Erythroblast (primary cell): Measurements from ENCODE around the gene GFM2.

ENCODE experiments used
- GATA1 ChIP-seq: IDR thresholded peaks from 2 replicates; pipeline ENCODE4 v1.6.1; 2011; ENCODE audit warnings: low read depth, mild to moderate bottlenecking, control low read depth, low read length, moderate library complexity
- POLR2A ChIP-seq: IDR thresholded peaks from 2 replicates; pipeline ENCODE4 v1.6.1; 2011; ENCODE audit warnings: mild to moderate bottlenecking, low read length

DNA sequence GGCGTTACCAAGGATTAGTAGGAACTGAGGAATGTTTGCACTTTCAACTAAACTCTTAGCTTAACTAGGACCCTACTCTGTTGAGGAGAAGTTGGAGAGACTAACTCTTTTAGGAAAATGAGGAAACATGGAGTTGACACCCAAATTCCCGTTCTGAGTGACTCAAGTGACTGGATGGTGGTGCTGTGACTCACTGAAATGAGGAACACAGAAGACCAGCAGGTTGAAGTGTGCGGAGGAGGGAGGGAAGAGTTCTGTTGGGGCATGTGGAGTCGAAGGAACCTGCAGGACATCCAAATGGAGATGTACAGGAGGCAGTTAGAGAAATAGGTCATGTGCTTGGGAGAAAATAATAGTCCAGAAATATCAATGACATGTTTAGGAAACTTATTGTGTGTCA lies 73.7 kb downstream of the GFM2 start:
- TF ChIP-seq POLR2A (no peak), GATA1 (no peak)
